Activated CD4-positive, CD25-positive, alpha-beta regulatory T cell treated with anti-CD3 and anti-CD28 coated beads, Interleukin-2, amount 50 U/mL, for 16 hours (primary cell): Measurements from ENCODE around the gene CLK2.
"Not testable (repeated sequence)": the region's sequence is repeated elsewhere in the genome, so short reads cannot be mapped to it uniquely, and the experiment has no call there.

Source experiments
- DNase-seq: peaks from one replicate; pipeline ENCODE4 v3.0.0-alpha.2; 2020; ENCODE audit warnings: low read depth, low spot score

The CLK2 gene

DNA sequence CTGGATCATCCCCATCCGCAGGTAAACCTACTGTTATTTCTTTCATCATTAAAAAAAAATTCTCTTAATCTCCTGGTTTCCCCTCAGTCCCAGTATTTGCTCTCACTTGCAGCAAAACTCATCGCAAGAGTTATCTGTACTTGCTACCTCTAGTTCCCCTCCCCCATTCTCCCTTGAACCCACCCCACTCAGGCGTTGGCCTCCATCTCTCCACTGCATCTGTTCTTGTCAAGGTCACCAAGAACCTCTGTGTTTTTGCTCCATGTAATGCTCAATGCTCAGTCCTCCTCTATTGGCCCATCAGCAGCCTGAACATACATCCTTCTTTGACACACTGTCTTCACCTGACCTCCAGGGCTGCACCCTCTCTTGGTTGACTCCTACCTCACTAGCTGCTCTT, 23.4 kb upstream of the CLK2 start:
- DNase-seq: no peak

DNA sequence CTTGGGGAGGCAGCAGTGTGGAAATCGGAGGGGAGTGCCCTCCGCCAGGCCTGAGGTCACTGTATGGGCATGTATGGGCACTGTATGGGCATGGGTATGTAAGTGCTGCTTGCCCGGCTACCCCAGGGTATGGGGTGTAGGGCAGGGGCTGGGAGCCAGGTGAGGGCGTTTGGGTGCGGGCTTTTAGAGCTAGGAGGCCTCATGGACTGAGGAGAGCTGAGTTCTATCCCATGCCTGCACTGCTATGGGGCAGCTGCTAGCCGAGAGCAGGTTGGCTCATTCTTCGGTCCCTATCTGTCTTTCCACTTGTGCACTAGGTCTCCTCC, 22.6 kb upstream of the CLK2 start:
- no peak for DNase-seq

DNA sequence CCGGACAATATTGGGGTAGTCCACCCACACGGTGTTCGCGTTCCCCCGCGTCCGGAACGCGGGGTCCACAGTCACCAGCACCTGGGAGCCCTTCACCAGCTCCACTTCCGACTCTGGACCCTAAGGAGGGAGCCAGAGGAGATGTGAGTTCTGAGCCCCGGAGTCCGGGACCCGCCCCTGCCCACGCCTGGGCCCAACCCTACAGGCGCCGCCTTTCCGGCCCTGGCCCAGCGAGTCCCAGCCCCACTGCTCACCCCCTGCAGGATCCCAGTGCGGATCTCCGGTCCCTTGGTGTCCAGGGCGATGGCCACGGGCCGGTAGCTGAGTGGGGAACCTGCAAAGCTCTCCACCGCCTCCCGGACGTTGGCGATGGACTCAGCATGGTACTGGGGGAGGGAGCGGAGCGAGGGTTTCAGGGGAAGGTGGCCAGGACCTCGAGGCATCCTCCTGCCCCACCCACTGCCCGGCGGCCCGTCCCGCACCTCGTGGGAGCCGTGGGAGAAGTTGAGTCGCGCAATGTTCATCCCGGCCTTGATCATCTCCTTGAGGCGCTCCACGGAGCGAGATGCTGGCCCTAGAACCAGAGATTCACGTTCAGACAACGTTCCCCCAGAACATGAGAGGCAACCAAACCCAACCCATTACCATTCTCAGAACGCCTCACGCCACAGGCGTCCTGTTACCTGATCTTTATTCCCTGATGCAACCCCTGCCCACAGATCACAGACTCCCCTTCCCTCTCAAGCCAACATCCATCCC, 22.1 kb upstream of the CLK2 start:
- DNase-seq: no peak

DNA sequence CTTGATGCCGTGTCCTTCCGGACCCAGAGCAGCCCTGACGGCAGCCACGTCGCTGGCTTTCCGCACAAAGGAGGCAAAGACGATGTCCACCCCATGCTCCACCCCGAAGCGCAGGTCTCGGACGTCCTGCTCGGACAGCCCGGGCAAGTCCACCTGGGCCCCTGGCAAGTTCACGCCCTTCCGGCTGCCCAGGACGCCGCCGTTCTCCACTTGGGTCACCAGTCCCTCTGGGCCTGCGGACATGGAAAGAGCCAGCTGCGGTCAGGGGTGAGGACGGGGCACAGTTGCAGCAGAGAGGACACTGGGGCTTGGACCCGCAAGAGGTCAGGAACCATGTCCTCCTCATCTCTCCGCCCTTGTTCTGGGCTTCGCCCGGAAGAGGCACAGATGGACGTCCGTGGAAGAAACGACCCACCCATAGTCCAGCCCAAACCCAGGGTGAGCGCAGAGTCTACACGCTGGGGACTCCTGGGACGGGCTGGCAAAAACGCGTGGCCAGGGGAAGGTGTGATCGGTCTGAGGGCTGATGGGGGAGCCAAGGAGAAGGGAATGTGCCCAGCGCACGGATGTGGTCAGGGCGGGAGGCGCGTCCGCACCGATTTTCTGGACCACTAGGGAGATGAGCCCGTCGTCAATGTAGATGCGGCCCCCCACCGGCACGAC, 21.3 kb upstream of the CLK2 start:
- DNase-seq: no peak

DNA sequence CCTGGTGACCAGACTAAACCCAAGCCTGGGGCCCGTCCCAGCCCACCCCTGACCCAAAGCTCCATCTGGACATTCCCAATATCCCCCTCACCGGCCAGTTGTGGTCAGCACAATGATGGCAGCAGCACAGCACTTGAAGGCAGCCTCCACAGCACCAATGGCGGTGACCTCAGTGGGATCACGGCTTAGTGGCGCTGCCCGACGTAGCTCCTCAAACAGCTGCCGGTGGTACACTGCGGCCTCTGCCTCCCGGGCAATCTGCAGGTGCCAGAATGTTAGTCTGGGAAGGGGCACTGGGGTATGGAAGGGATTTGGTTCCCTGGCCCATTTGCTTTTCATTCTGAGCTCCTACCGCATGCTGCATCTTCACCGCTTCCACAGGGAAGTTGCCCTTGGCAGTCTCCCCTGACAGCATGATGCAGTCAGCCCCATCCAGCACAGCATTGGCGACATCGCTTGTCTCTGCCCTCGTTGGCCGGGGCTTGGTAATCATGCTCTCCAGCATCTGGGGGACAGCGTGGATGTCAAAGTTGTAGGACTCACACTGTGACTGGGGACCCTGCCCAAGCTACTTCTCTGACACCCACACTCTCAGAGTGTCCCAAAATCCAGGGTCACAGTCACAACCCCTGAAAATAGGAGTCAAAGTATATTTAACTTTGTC, 19.9 kb upstream of the CLK2 start:
- DNase-seq: no peak

DNA sequence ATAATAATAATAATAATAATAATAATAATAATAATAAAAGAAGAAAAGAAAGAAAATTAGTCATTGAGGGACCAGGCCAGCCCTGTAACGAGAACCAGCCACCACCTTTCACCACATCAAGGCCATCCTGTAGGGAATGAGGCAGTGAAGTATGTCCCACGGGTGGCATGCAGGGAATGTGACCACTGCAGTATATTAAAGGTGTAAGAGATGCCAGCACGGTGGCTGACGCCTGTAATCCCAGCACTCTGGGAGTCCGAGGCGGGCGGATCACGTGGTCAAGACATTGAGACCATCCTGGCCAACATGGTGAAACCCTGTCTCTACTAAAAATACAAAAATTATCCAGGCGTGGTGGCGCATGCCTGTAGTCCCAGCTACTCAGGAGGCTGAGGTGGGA, 17.7 kb upstream of the CLK2 start:
- DNase-seq: not testable (repeated sequence)

DNA sequence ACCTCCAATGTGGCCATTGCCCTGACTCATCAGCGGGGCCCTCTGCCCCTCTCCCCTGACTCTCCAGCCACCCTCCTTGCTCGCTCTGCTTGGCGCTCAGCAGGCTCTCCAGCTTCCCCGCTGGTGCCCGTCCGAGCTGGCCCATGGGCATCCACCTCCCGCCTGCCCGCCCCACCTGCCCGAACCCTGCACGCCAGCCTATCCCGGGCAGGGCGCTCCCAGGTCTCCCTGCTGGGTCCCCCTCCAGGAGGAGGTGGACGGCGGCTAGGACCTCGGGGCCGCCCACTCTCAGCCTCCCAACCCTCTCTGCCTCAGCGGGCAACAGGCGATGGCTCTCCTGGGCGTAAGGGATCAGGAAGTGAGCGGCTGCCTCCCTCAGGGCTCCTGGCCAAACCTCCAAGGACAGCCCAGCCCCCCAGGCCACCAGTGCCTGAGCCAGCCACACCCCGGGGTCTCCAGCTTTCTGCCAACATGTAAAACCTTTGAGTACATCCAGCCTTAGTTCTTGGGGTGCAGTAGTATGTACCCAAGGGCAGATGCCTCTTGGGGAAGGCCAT, 14.8 kb upstream of the CLK2 start:
- no peak for DNase-seq

DNA sequence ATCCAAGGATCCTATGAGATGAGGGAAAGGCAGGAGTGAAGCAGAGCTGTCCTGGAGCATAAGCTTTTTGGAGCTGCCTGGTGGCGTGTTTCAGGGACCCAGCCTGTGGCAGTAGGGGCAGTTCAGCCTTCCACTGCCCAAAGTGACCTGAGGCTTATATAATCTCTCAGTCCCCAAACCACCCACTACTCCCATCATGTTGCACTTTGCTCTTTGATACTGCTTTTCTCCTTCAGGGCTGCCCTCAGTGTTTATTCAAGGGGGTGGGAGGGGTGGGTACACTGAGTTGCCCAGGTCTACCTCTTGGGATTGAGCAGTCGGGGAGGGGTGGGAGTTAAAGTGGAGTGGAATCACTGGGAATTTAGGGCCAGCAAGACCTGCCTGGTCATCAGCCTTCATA, 13.2 kb upstream of the CLK2 start:
- DNase-seq: no peak

DNA sequence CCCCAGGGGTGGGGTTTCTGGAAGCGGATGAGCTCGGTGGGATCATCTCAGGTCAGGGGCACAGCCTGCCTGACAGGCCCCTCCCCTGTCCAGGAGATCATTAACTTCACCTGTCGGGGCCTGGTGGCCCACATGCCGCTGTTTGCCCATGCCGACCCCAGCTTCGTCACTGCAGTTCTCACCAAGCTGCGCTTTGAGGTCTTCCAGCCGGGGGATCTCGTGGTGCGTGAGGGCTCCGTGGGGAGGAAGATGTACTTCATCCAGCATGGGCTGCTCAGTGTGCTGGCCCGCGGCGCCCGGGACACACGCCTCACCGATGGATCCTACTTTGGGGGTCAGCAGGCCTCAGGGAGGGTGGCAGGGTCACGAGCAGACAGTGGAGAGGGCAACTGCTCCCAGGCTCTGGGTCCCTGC, 12.3 kb upstream of the CLK2 start:
- DNase-seq: no peak

DNA sequence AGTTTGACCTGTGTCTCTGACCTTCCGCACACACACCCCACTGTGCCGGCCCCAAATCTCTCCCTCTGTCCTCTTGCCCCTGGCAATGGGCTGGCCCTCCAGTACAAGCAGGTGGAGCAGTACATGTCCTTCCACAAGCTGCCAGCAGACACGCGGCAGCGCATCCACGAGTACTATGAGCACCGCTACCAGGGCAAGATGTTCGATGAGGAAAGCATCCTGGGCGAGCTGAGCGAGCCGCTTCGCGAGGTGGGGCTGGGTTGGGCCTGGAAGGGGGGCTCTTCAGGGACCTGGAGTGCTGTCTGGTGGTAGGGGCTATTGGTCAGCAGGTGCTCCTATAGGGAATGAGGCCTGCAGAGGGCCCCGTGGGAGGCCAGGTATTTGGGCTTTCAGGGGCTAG, 11.8 kb upstream of the CLK2 start:
- no peak for DNase-seq

DNA sequence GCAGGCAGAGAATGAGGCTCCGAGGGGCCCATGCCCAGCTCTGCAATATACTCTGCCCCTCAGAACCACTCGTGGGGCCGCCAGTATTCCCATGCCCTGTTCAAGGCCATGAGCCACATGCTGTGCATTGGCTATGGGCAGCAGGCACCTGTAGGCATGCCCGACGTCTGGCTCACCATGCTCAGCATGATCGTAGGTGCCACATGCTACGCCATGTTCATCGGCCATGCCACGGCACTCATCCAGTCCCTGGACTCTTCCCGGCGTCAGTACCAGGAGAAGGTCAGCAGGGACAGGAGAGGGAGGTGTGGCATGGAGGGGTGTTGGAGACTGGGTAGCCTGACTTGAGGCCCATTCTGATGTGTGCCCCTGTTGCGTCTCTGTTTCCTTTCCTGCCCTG, 11.2 kb upstream of the CLK2 start:
- no peak for DNase-seq

DNA sequence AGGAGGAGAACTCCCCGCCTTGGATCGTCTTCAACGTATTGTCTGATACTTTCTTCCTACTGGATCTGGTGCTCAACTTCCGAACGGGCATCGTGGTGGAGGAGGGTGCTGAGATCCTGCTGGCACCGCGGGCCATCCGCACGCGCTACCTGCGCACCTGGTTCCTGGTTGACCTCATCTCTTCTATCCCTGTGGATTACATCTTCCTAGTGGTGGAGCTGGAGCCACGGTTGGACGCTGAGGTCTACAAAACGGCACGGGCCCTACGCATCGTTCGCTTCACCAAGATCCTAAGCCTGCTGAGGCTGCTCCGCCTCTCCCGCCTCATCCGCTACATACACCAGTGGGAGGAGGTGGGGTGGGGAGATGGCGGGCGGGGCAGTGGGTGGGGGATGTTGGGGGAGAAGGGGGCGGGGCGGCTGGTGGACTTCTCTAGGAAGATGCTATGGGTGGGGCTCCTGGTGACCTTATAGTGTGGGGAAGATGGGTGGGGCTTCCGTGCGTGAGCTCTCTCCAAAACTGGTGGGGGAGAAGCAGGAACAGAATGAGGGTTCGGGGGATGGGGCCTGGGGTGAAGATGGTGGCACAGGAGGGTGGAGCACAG, 9.3 kb upstream of the CLK2 start:
- DNase-seq: no peak

DNA sequence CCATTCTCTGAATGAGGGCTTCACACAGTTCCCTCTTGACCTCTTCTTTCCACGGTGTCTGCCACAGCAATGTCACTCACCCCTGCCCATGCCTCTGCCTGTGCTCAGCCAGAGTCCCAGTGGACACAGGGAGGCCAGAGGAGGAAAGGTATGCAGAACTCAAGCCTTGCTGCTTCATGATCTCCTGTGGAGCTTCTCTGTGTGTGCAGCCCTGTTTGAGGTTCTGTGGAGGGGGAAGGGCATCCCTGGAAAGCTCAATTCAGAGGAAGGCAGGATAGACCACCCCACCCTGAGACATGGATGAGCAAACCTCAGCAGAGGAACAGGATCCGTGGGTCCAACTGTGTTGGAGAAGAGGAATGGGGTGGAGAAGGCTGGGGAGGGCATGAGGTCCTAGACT, 6.0 kb upstream of the CLK2 start:
- no peak for DNase-seq

DNA sequence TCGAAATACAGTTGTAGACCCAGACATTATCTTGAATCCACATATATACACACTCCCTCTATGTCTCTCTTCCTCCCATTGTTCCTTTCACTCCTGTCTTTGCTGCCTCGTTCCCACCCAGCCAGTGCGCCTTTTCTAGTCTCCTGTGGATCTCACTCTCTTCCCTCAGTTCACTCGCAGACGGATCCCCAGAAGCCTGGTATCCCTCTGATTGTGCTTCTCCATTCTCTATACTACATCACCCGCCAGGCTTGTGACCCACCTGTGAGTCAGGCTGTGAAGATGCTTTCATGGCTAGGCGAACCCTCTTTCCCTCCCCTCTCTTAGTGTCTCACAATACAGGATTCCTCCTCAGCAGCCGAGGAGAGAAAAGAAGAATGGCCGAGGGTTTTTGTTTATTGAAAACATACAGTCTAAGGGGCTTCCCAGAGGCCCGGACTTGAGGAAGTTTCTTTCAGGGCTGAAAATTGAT, 5.4 kb upstream of the CLK2 start:
- no peak for DNase-seq

DNA sequence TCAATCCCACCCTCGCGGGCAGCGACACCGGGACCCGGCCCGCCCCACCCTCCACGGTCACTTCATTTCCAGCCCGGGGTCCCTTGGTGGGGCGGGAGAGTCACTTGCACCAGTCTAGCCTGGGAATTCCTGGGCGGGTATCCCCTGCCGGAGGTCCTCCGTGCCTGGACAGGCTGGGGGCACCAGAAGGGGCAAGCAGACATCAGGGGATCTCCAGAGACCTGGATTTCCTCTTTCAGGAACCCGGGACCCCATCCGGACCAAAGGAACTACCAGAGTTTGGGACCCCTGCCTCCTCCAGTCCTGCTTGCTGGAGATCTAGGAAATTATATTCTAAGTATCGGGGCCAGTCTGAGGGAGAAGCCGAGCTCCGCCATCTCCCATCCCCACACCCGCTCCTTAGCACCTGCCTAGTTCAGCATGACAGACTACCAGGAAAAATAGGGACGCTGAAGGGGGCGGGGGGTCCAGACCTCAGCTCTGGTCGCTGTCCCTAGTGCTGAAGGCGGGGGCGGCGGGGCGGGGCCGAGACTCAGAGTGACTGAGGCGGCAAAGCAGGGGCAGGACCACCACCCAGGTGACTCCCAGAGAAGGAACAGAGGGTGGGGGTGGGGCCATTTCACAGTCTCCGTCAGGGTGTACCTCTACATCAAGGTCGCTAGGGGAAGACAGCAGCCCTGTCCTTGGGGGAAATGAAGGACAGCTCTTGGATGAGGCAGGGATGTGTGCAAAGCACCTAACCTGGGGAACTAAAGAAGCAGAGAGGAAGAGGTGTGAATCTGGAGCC, 4.8 kb upstream of the CLK2 start:
- peak; percentile 53 for DNase-seq

DNA sequence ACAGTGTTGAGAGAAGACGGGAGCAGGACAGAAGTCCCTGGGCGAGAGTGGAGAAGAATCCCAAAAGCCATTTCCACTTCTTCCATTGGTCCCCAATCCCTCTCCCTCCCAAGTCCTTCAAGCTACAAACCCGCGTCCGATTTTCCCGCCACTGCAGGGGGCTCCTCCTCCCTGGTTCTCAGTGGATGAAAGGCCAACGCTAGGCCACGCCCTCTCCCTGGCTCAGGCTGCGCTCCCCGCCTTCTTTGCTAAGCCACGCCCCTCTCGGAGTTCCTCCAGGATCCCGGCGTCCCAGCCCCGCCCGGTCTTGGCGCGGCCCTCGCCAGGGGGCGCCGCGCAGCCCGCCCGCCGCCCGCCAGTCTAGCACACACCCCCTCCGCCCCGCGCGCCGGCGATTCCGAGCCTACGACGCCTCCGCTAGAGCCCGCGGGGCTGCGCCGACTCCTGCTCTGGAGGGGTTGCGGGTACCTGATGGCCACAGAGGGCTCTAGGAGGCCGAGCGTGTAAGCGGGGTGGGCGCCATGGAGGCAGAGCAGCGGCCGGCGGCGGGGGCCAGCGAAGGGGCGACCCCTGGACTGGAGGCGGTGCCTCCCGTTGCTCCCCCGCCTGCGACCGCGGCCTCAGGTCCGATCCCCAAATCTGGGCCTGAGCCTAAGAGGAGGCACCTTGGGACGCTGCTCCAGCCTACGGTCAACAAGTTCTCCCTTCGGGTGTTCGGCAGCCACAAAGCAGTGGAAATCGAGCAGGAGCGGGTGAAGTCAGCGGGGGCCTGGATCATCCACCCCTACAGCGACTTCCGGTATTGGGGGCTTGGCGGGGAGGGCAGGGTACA, 4.0 kb upstream of the CLK2 start, which contains the start of gene HCN3:
TSS of gene HCN3 (plus strand) at position 394 of the 832 bp plus-strand sequence. CDS start at position 522, 128 bp downstream.
- peak; percentile 71 for DNase-seq

DNA sequence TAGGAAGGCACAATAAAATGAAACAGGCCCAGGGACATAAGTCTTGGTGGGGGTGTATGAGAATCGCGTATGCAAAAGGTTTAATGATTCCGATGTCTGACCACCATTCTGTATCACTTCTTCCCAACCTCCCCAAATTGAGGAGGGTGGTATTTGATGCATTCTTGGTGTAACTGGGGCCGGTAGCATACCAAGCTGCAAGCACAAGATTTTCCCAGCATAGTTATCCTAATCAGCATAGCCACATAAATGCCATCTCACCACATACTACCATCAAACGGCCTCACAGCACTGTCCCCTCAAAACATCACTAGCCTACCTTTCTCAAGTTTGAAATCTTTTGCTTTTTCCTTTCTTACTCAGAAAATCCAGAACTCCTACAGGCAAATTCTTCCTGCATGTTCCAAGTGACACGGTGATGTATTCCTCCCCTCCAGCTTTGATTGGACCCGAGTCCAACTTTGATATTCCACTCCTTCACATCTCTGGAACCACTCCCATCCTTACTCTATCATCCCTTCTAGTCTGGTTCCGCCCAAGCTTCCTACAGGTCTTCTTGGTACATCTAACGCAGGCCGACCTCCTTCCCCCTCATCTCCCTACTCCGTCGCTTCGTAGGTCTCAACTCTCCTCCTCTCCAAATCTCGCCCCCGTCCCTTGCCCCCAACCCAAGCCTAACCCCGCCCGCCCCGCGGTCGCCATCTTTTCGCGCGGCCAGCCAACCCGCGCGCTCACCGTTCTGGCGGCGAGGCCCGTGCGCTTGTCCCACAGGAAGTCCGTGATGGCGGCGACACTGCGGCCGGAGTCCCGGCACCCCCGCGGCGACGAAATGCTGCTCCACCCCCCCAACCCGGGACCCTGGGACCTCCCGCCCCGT, 600 bp downstream of the CLK2 start:
- no peak for DNase-seq

DNA sequence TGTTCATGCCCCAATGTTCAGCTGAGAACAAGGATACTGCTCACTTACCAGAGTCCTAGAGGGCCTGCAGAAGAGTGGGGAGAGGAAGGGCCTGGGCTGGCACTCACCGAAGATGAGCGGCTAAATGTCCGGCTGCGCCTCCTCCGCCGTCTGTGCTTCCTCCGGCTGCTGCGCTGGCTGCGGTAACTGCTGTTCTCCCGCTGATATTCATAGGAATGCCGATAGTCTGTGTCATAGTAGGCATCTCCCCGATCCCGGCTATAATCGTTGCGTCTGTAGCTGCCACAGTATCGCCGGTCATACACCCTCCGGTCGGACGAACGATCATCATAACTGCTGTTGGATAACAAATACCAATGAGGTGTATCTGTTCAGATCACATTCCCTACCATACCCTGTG, 3.9 kb downstream of the CLK2 start:
- no peak for DNase-seq

DNA sequence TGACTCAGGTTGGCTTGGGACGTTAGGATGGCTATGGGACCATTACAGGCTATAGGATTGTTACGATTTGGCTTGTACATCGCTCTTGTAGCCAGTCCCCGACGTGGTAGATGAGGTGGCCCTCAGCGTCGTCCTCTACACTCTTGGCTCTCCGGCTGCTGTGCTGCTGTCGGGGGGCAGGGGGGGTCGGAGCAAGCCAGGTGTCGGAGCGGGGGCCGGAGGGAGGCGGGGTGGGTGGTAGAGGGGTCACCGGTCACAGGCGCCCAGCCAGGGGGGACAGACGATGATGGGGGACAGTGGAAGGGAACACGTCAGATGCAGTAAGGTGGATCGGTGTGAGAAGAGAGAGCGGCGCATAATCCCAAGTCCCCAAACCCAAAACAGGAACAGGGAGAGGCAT, 4.7 kb downstream of the CLK2 start:
- DNase-seq: no peak
